Measurements from ENCODE around the gene MLH3.

DNA sequence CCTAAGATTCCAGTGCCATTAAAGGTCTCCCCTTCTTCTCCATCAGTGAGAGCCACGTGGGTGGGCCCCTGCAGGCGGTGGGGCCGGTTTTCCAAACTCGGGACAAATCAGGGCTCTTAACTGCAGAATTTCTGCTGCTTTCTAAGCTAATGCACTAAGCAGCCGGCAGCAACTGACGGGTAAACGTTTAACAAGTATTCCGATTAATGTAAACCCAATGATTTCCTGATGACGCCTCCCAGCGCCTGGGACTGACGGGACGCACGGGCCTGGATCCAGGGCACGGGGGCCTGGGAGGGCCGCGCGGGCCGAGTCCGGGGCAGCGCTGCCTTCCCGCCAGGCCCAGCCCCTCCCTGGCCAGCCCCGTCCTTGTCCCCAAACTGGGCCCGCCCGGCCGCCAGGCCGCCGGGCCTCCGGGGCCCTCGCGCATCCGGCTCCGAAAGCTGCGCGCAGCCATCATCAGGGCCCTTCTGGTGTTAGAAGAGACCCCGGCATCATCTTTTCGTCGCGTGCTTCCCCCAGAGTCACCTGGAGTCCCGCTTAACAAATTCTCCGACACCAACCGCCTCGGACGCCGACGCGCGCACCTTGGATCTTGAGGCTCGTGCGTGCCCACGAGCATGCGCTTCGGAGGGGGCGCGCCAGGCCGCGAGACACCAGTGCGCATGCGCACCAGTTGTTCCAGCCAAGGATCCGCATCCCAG is at the start of gene MLH3:
- TF ChIP-seq, protein P1, sequence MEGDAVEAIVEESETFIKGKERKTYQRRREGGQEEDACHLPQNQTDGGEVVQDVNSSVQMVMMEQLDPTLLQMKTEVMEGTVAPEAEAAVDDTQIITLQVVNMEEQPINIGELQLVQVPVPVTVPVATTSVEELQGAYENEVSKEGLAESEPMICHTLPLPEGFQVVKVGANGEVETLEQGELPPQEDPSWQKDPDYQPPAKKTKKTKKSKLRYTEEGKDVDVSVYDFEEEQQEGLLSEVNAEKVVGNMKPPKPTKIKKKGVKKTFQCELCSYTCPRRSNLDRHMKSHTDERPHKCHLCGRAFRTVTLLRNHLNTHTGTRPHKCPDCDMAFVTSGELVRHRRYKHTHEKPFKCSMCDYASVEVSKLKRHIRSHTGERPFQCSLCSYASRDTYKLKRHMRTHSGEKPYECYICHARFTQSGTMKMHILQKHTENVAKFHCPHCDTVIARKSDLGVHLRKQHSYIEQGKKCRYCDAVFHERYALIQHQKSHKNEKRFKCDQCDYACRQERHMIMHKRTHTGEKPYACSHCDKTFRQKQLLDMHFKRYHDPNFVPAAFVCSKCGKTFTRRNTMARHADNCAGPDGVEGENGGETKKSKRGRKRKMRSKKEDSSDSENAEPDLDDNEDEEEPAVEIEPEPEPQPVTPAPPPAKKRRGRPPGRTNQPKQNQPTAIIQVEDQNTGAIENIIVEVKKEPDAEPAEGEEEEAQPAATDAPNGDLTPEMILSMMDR (IDR thresholded peaks at IDR 0.05), result no peak
- TF ChIP-seq POLR2A (IDR thresholded peaks at IDR 0.05), result peak; percentile 42 to 67
